Measurements from ENCODE around the gene SLC49A3. TPM values are rescaled to one million over a fixed set of nuclear protein-coding genes. Genes with fewer than 3 reads are reported as not detected.

SLC49A3 gene
- total RNA-seq, 4 donors from 2014 or later = 7.8 to 20.1 (median 14.4) TPM

DNA sequence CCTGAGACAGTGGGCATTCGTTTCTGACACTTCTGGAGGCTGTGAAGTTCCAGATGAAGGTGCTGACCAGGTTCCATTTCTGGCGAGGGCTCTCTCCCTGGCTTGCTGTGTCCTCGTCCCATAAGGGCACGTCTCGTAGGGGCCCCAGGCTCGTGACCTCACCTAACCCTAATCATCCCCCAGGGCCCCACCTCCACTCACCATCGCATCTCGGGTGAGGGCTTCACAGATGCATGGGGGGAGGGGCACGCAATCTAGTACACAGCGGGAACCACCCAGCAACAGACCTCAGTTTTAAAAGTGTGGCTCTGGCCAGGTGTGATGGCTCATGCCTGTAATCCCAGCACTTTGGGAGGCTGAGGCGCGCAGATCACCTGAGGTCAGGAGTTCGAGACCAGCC is 41.5 kb downstream of the SLC49A3 start:
- TF ChIP-seq CTCF (IDR thresholded peaks at IDR 0.05; ENCODE audit: low read depth) = no peak

DNA sequence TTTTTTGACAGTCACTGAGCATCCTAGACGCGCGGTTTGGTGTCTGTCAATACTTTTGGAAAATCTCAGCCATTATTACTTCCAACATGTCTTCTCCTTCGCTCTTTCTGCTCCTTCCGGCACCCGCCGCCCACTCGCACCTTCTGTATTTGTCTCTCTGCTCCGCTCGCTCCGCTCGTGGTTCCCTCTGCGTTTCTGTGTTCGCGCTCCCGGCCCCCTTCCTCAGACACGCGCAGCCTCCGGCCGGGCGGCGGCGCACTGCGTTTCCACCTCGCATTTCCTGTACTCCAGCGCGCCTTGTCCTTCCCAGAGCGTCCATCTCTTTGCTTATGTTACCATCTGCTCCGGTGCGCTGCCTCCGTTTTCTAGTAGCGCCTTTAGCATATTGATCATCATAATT is 42.5 kb downstream of the SLC49A3 start:
- no peak for TF ChIP-seq CTCF (IDR thresholded peaks at IDR 0.05; ENCODE audit: low read depth)

- TF ChIP-seq CTCF (IDR thresholded peaks at IDR 0.05; ENCODE audit: low read depth) = no peak
Observed at GRCh38 chr4:637536-638280, 51.2 kb downstream of the SLC49A3 start.

- TF ChIP-seq CTCF (IDR thresholded peaks at IDR 0.05; ENCODE audit: low read depth) = no peak
Observed at GRCh38 chr4:636628-637159, 52.3 kb downstream of the SLC49A3 start.

GRCh38 chr4:635851-636627 is 52.9 kb downstream of the SLC49A3 start:
- TF ChIP-seq CTCF (IDR thresholded peaks at IDR 0.05; ENCODE audit: low read depth) = no peak

GRCh38 chr4:634599-634985 is 54.4 kb downstream of the SLC49A3 start:
- no peak for TF ChIP-seq CTCF (IDR thresholded peaks at IDR 0.05; ENCODE audit: low read depth)

DNA sequence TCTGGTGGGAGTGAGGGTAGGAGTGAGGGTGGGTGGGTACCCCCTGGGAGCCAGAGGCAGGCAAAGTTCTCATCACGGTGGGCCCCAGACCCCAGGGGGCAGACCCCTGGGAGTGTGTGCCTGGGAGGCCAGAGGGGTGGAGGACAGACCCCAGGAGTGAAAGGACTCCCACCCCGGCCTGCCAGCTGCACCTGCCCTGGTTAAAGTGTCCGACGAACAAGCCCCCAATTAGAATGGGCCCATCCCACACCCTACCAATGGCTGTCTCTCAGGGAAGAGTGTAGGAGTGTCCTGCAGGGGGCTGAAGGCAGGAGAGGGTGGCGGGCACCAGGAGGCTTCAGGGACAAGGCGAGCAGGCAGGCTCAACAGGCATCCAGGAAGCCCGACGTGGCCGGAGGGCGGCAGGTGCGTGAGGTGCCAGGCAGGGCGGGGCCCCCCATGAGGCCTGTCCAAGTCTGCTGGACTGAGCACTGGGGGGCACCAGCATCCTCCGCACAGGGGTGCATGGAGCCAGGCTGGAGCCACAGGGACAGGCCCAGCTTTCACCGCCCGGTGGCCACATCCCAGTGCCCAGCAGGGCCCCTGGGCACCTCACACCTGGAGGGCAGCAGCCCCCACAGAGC is 54.9 kb downstream of the SLC49A3 start:
- no peak for TF ChIP-seq CTCF (IDR thresholded peaks at IDR 0.05; ENCODE audit: low read depth)

All from subcutaneous adipose tissue (tissue), 4 donors.